Muscle layer of duodenum (tissue), 2 donors: ENCODE data around the gene UBE2M.
A peak's percentile ranks its signal among the peaks of the same experiment; 100 is the strongest.
"Not testable (repeated sequence)": the region's sequence is repeated elsewhere in the genome, so short reads cannot be mapped to it uniquely, and the experiment has no call there.

Source experiments
- H3K27ac ChIP-seq: one replicate; pipeline ENCODE4 v1.7.0; 2013; ENCODE audit warnings: mild to moderate bottlenecking, low read length
- H3K27me3 ChIP-seq: one replicate; pipeline ENCODE4 v1.7.0; 2013; ENCODE audit warnings: low read depth, mild to moderate bottlenecking, control low read depth, low read length
- H3K36me3 ChIP-seq, 2 donors: one replicate each; pipeline ENCODE4 v1.7.0; 2013; ENCODE audit warnings: low read length in 2 of 2, control low read depth in 1 of 2, mild to moderate bottlenecking in 1 of 2; ENCODE audit not compliant: insufficient read depth in 2 of 2, control insufficient read depth in 1 of 2
- H3K4me1 ChIP-seq, 2 donors: one replicate each; pipeline ENCODE4 v1.7.0; 2013; ENCODE audit warnings: low read length in 2 of 2, mild to moderate bottlenecking in 2 of 2, control low read depth in 1 of 2, moderate library complexity in 1 of 2; ENCODE audit not compliant: insufficient read depth in 2 of 2, control insufficient read depth in 1 of 2
- H3K4me3 ChIP-seq, 2 donors: one replicate each; pipeline ENCODE4 v1.7.0; 2013; ENCODE audit warnings: low read length in 2 of 2, low read depth in 1 of 2, mild to moderate bottlenecking in 1 of 2
- H3K9me3 ChIP-seq, 2 donors: one replicate each; pipeline ENCODE4 v1.7.0; 2013; ENCODE audit warnings: low read length in 2 of 2, control low read depth in 1 of 2, mild to moderate bottlenecking in 1 of 2; ENCODE audit not compliant: control insufficient read depth in 1 of 2
- donor health status: healthy.

UBE2M gene

GRCh38 chr19:58543826-58544590, 14.4 kb downstream of the UBE2M start, which contains the start of gene TRIM28:
Gene TRIM28 (plus strand): TSS chr19:58544064. CDS start chr19:58544758, 694 bp downstream.
- Histone ChIP-seq H3K27ac (peak within 1 kb of the TSS; percentile 93), H3K4me1 (peaks cover 6 to 23% of the 10 kb centered on the region in 2 donors), H3K27me3 (no peaks in the 10 kb centered on the region), H3K36me3 (peaks cover 18 to 24% of the 10 kb centered on the region in 2 donors), H3K9me3 (no peaks in the 10 kb centered on the region), H3K4me3 (peak within 1 kb of the TSS; percentile 88 to 91)

GRCh38 chr19:58542641-58543372, 15.6 kb downstream of the UBE2M start:
- H3K4me3 ChIP-seq, H3K9me3 ChIP-seq, H3K27me3 ChIP-seq, H3K27ac ChIP-seq: not testable (repeated sequence)
- Histone ChIP-seq H3K4me1 (peaks cover 6 to 29% of the 10 kb centered on the region in 2 donors), H3K36me3 (peaks cover 6 to 12% of the 10 kb centered on the region in 2 donors)

GRCh38 chr19:58539169-58539559, 19.2 kb downstream of the UBE2M start:
- H3K4me1 ChIP-seq, H3K36me3 ChIP-seq, H3K27me3 ChIP-seq, H3K9me3 ChIP-seq, H3K27ac ChIP-seq, H3K4me3 ChIP-seq: not testable (repeated sequence)

DNA sequence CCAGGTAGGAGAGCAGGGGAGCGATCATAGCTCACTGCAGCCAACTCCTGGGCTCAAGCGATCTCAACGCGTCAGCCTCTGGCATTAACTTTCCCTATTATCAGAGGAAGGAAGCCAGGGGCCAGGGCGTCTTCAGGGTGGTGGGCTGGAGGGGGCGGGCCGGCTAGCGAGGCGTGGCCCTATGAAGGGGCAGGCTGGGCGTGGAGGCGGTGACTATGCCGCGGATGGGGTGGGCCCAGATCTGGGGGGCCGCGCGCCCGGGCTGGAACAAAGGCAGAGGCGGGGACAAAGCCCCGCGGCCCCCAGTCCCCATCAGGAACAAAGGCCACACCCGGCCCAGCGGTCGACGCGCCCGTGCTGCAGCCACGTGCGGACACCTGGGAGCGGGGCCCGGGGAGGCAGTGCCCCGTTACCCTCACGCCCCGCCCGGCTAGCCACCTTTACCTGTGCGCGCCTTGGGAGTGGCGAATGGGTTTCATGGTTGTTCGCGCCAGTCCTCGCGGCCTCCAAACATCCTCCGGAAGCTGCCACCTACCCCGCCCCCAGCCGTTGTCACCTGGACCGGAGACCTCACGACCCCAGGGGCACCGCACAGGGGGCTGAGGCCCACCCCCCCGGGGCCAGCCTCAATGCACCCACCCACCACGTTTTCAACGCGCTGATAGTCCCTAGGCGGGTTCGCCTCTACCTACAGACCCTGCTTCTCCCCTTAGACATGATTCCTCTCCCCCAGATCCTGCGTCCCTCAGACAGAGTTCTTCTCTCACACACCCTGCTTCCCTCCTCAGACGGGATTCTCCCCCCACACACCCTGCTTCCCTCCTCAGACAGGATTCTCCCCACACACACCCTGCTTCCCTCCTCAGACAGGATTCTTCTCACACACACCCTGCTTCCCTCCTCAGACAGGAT, 19.9 kb downstream of the UBE2M start:
- peaks cover 0 to 5% of the 10 kb centered on the region in 2 donors for H3K4me1 ChIP-seq
- peaks cover 4% of the 10 kb centered on the region for H3K27me3 ChIP-seq
- peak overlapping the region in 1 of 2 donors; percentile 35 for H3K4me3 ChIP-seq
- no peaks in the 10 kb centered on the region for H3K9me3 ChIP-seq
- no peak overlapping the region for H3K27ac ChIP-seq
- no peaks in the 10 kb centered on the region for H3K36me3 ChIP-seq

DNA sequence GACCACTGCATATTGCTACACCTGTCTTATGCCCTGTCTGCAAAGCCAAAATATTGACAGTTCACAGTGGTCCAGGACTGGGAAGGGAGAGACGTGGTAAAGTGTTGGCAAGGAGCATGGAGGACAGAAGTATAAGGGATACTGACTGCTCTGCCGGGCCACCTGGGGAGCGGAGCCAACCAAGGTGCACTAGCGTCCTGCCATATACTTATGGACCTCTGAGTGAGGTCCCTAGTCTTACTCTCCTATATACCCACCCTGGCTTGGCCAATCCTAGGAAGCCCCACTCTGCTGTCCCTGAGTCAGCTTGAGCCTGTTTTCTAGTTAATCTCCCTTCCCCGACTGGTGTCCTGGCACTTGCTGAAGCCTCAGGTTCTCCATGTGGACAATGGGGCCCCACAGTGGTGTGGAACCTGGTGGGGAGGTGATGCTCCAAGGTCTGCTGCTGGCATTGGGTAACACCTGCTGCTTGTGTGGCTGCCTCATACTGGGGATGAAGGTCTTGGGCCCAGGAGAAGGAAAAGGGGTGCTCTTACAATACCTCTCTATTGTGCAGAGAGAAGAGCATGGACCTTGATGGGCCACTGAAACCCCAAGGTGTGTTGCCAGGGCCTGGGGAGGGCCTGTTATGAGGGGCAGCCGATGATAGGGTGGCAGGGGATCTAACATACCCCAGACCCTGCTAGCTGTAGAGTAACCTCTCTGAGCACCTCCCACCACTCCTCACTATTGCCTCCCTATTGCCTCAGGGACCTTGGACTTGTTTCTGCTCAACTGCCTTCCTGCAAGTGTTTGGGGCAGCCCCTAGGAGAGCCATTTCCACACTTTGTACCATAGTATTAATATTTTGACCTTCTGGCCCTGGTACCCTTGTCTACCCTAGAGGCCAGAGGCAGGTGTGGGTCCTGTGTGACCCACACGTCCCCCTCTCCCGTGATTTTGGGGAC, 21.3 kb downstream of the UBE2M start:
- Histone ChIP-seq H3K36me3 (no peaks in the 10 kb centered on the region), H3K9me3 (no peaks in the 10 kb centered on the region), H3K4me3 (no peak overlapping the region), H3K4me1 (peaks cover 0 to 5% of the 10 kb centered on the region in 2 donors), H3K27ac (no peak overlapping the region), H3K27me3 (peaks cover 4% of the 10 kb centered on the region)

- H3K27me3 ChIP-seq = peaks cover 4% of the 10 kb centered on the region
- H3K36me3 ChIP-seq = no peaks in the 10 kb centered on the region
- H3K4me3 ChIP-seq = no peak overlapping the region
- no peaks in the 10 kb centered on the region for H3K9me3 ChIP-seq
- peaks cover 0 to 5% of the 10 kb centered on the region in 2 donors for H3K4me1 ChIP-seq
- no peak overlapping the region for H3K27ac ChIP-seq
Observed at GRCh38 chr19:58535857-58536256, 22.6 kb downstream of the UBE2M start.

GRCh38 chr19:58531034-58531840, 27.2 kb downstream of the UBE2M start:
- H3K36me3 ChIP-seq = no peaks in the 10 kb centered on the region
- H3K4me3 ChIP-seq = no peak overlapping the region
- no peak overlapping the region for H3K27ac ChIP-seq
- H3K9me3 ChIP-seq = no peaks in the 10 kb centered on the region
- no peaks in the 10 kb centered on the region for H3K4me1 ChIP-seq
- no peaks in the 10 kb centered on the region for H3K27me3 ChIP-seq

DNA sequence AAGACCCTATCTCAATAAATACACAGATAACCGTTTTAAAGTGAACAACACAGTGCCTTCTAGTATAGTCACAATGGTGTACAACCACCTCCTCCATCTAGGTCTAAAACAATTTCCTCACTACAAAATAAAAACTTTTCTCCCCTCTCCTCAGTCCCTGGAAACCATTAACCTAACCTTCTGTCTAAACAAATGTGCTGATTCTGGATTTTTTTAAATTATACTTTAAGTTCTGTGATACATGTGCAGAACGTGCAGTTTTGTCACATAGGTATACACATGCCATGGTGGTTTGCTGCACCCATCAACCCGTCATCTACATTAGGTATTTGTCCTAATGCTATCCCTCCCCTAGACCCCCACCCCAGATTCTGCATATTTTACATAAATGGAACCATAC, 29.0 kb downstream of the UBE2M start:
- Histone ChIP-seq H3K27ac (no peak overlapping the region), H3K27me3 (no peaks in the 10 kb centered on the region), H3K36me3 (no peaks in the 10 kb centered on the region), H3K4me3 (no peak overlapping the region), H3K4me1 (no peaks in the 10 kb centered on the region), H3K9me3 (no peaks in the 10 kb centered on the region)

GRCh38 chr19:58522709-58523108, 35.7 kb downstream of the UBE2M start:
- Histone ChIP-seq H3K4me1 (peaks cover 12 to 13% of the 10 kb centered on the region in 2 donors), H3K27ac (no peak overlapping the region), H3K9me3 (no peaks in the 10 kb centered on the region), H3K36me3 (no peaks in the 10 kb centered on the region), H3K4me3 (no peak overlapping the region), H3K27me3 (no peaks in the 10 kb centered on the region)

GRCh38 chr19:58521651-58522050, 36.8 kb downstream of the UBE2M start:
- Histone ChIP-seq H3K27me3 (no peaks in the 10 kb centered on the region), H3K36me3 (peaks cover 0 to 7% of the 10 kb centered on the region in 2 donors), H3K4me3 (no peak overlapping the region), H3K4me1 (peaks cover 13 to 22% of the 10 kb centered on the region in 2 donors), H3K27ac (no peak overlapping the region), H3K9me3 (no peaks in the 10 kb centered on the region)
